WTC11 (cell line): ENCODE results near the gene NFS1. TPM values are rescaled to one million over a fixed set of nuclear protein-coding genes. Genes with fewer than 3 reads are reported as not detected.

Experiments
- ATAC-seq: fragments of 200-7000 bp; cut with Tn5 transposase; 2 replicates; pipeline ENCODE4 v1.10.0; 2021; ENCODE audit warnings: mild to moderate bottlenecking, moderate library complexity
- CTCF ChIA-PET: fragments of 300-600 bp; sonication (Branson Sonifier 250); formaldehyde crosslinking; loops from one replicate; lab custom pipeline; 2021; ENCODE audit warnings: antibody characterized with exemption; lab: Charles Lee
- POLR2A ChIA-PET: fragments of 350-600 bp; sonication (Branson Sonifier 250); formaldehyde crosslinking; loops from one replicate; lab custom pipeline; 2021; ENCODE audit warnings: antibody characterized with exemption; lab: Charles Lee
- DNase-seq: peaks from one replicate; pipeline ENCODE4 v3.0.0; 2021; ENCODE audit warnings: low spot score
- H3K27ac Mint-ChIP-seq: 2 replicates; pipeline ENCODE4 v1.8.0; 2021; ENCODE audit warnings: mixed read lengths
- H3K27me3 Mint-ChIP-seq: 2 replicates; pipeline ENCODE4 v1.8.0; 2021; ENCODE audit warnings: low read depth, mild to moderate bottlenecking, moderate library complexity, mixed read lengths
- H3K36me3 Mint-ChIP-seq: 2 replicates; pipeline ENCODE4 v1.8.0; 2021; ENCODE audit warnings: mixed read lengths
- H3K4me1 Mint-ChIP-seq: 2 replicates; pipeline ENCODE4 v1.8.0; 2022; ENCODE audit warnings: mixed read lengths
- H3K4me3 Mint-ChIP-seq: 2 replicates; pipeline ENCODE4 v1.8.0; 2021; ENCODE audit warnings: mild to moderate bottlenecking, moderate library complexity, mixed read lengths
- H3K9me3 Mint-ChIP-seq: 2 replicates; pipeline ENCODE4 v1.8.0; 2021; ENCODE audit warnings: mixed read lengths
- AR ChIP-seq: fragments of 250-450 bp; sonication (Bioruptor Pico); IDR thresholded peaks from 2 replicates; pipeline ENCODE4 v1.9.0; 2021; ENCODE audit warnings: mild to moderate bottlenecking
- E2F1 ChIP-seq: sonication (generic); formaldehyde crosslinking; IDR thresholded peaks from 2 replicates; pipeline ENCODE4 v1.8.0; 2022; ENCODE audit warnings: mild to moderate bottlenecking, missing genetic modification reagents
- EMX1 ChIP-seq: fragments of 250-450 bp; sonication (Bioruptor Pico); IDR thresholded peaks from 2 replicates; pipeline ENCODE4 v1.8.0; 2021; ENCODE audit warnings: mild to moderate bottlenecking
- ERG ChIP-seq: fragments of 250-450 bp; sonication (Bioruptor Pico); IDR thresholded peaks from 2 replicates; pipeline ENCODE4 v1.8.0; 2021; ENCODE audit warnings: mild to moderate bottlenecking
- GABPB1 ChIP-seq: sonication (generic); formaldehyde crosslinking; IDR thresholded peaks from 2 replicates; pipeline ENCODE4 v1.8.1; 2023; ENCODE audit warnings: mild to moderate bottlenecking, missing genetic modification reagents
- IRF2 ChIP-seq: sonication (generic); formaldehyde crosslinking; IDR thresholded peaks from 2 replicates; pipeline ENCODE4 v1.8.0; 2022; ENCODE audit warnings: low read depth, missing genetic modification reagents, borderline replicate concordance
- JUN ChIP-seq: sonication (generic); formaldehyde crosslinking; IDR thresholded peaks from 2 replicates; pipeline ENCODE4 v1.8.0; 2023; ENCODE audit warnings: mild to moderate bottlenecking, missing genetic modification reagents
- MAX ChIP-seq: sonication (generic); formaldehyde crosslinking; IDR thresholded peaks from 2 replicates; pipeline ENCODE4 v1.8.0; 2022; ENCODE audit warnings: mild to moderate bottlenecking, missing genetic modification reagents
- MYBL2 ChIP-seq: sonication (generic); formaldehyde crosslinking; IDR thresholded peaks from 2 replicates; pipeline ENCODE4 v1.8.1; 2023; ENCODE audit warnings: mild to moderate bottlenecking, moderate library complexity, missing genetic modification reagents
- NFATC4 ChIP-seq: fragments of 250-450 bp; sonication (Bioruptor Pico); IDR thresholded peaks from 2 replicates; pipeline ENCODE4 v1.9.0; 2021; ENCODE audit warnings: mild to moderate bottlenecking
- NR1H2 ChIP-seq: sonication (generic); formaldehyde crosslinking; IDR thresholded peaks from 2 replicates; pipeline ENCODE4 v1.9.0; 2021; ENCODE audit warnings: mild to moderate bottlenecking, moderate library complexity, missing genetic modification reagents
- STAT6 ChIP-seq: sonication (generic); formaldehyde crosslinking; conservative IDR thresholded peaks from 2 replicates; pipeline ENCODE4 v1.8.1; 2023; ENCODE audit warnings: mild to moderate bottlenecking, low read depth, missing genetic modification reagents, moderate library complexity
- ZMAT4 ChIP-seq: fragments of 250-450 bp; sonication (Bioruptor Pico); IDR thresholded peaks from 2 replicates; pipeline ENCODE4 v1.9.0; 2021; ENCODE audit warnings: mild to moderate bottlenecking
- ZNF396 ChIP-seq: fragments of 250-450 bp; sonication (Bioruptor Pico); IDR thresholded peaks from 2 replicates; pipeline ENCODE4 v1.8.0; 2021; ENCODE audit warnings: mild to moderate bottlenecking, moderate library complexity, borderline replicate concordance
- ZNF512 ChIP-seq: sonication (generic); formaldehyde crosslinking; IDR thresholded peaks from 2 replicates; pipeline ENCODE4 v1.8.1; 2022; ENCODE audit warnings: missing genetic modification reagents, borderline replicate concordance
- ZNF671 ChIP-seq: fragments of 250-450 bp; sonication (Bioruptor Pico); IDR thresholded peaks from 2 replicates; pipeline ENCODE4 v1.8.0; 2021; ENCODE audit warnings: mild to moderate bottlenecking
- ZSCAN18 ChIP-seq: fragments of 250-450 bp; sonication (Bioruptor Pico); IDR thresholded peaks from 2 replicates; pipeline ENCODE4 v2.1.2; 2022; ENCODE audit warnings: mild to moderate bottlenecking, moderate library complexity
- total RNA-seq: library from RNA; stranded (reverse); gene quantifications from 3 replicates; pipeline ENCODE4 v1.2.3, GENCODE V29; 2021

NFS1 gene
- total RNA-seq, 1 experiment from 2014 or later: 36.1 TPM

- ChIA-PET CTCF (no interaction called here), POLR2A (interaction anchor here (0.5 kb wide), 1 partner anchor 202 kb away, joined by 6 read pairs; no protein-coding TSS in a partner anchor)
- 0 out of 2 replicates have a peak, but pooled peaks cover 4% of the 10 kb centered on the region for H3K4me1 Mint-ChIP-seq
- peak overlapping the region; percentile 89 for H3K27ac Mint-ChIP-seq
- TF ChIP-seq MAX (CRISPR knock-in tag) (no peak), AR (CRISPR knock-in tag) (peak; percentile 79; the same call in 1 of the 2 replicates)
- no peak overlapping the region for H3K4me3 Mint-ChIP-seq
- DNase-seq (no peak), ATAC-seq (no peak)
- no peaks in the 10 kb centered on the region for H3K27me3 Mint-ChIP-seq
- H3K36me3 Mint-ChIP-seq: peaks cover 90% of the 10 kb centered on the region
- H3K9me3 Mint-ChIP-seq: no peaks in the 10 kb centered on the region
Measured at GRCh38 chr20:35721219-35721618, 22.1 kb upstream of the NFS1 start.

GRCh38 chr20:35720165-35721123 lies 21.3 kb upstream of the NFS1 start:
- Mint-ChIP-seq H3K27me3 (no peaks in the 10 kb centered on the region), H3K27ac (peak overlapping the region; percentile 66; the same call in 1 of the 2 replicates), H3K36me3 (peaks cover 90% of the 10 kb centered on the region), H3K4me3 (no peak overlapping the region), H3K4me1 (0 out of 2 replicates have a peak, but pooled peaks cover 4% of the 10 kb centered on the region), H3K9me3 (no peaks in the 10 kb centered on the region)
- ATAC-seq (no peak), DNase-seq (no peak)
- ChIA-PET CTCF (interaction anchor here (1.0 to 1.1 kb wide), 2 partner anchors 21 to 273 kb away, joined by 3 read pairs; partner anchors contain the start of genes NFS1 and ROMO1), POLR2A (interaction anchor here (1.2 to 2.6 kb wide), 2 partner anchors 18 to 22 kb away, joined by 5 to 17 read pairs; partner anchors contain the start of gene RBM39)
- no peak for TF ChIP-seq IRF2 (CRISPR knock-in tag)
- no peak for TF ChIP-seq EMX1 (CRISPR knock-in tag)
- no peak for TF ChIP-seq ZNF396 (CRISPR knock-in tag)
- TF ChIP-seq ZSCAN18: no peak
- no peak for TF ChIP-seq STAT6 (CRISPR knock-in tag)
- 0 out of 2 replicates have a peak, but pooled peaks have one; percentile 35 for TF ChIP-seq GABPB1

- H3K27me3 Mint-ChIP-seq: no peaks in the 10 kb centered on the region
- 0 out of 2 replicates have a peak, but pooled peaks cover 4% of the 10 kb centered on the region for H3K4me1 Mint-ChIP-seq
- peaks cover 89% of the 10 kb centered on the region for H3K36me3 Mint-ChIP-seq
- H3K27ac Mint-ChIP-seq: no peak overlapping the region
- POLR2A ChIA-PET: interaction anchor here (0.6 to 2.6 kb wide), 4 partner anchors 14 to 693 kb away, joined by 4 to 17 read pairs (median 5); partner anchors contain the start of gene RBM39
- H3K4me3 Mint-ChIP-seq: no peak overlapping the region
- CTCF ChIA-PET: interaction anchor here (1.0 to 1.1 kb wide), 2 partner anchors 20 to 273 kb away, joined by 3 read pairs; partner anchors contain the start of genes NFS1 and ROMO1
- ATAC-seq (no peak), DNase-seq (no peak)
- H3K9me3 Mint-ChIP-seq: no peaks in the 10 kb centered on the region
- no peak for TF ChIP-seq ERG (CRISPR knock-in tag)
- TF ChIP-seq JUN (CRISPR knock-in tag): no peak
- no peak for TF ChIP-seq ZMAT4
- no peak for TF ChIP-seq E2F1
- TF ChIP-seq EMX1 (CRISPR knock-in tag): no peak
- no peak for TF ChIP-seq NFATC4 (CRISPR knock-in tag)
- TF ChIP-seq ZNF512 (CRISPR knock-in tag): no peak
- no peak for TF ChIP-seq MYBL2
- TF ChIP-seq ZNF671 (CRISPR knock-in tag): no peak
- no peak for TF ChIP-seq NR1H2 (CRISPR knock-in tag)
Measured at GRCh38 chr20:35719717-35720116, 20.6 kb upstream of the NFS1 start.
